HG02678 (cell line): ENCODE measurements around the gene SLC7A14.

Experiments used
- ATAC-seq: cut with Tn5 transposase; IDR thresholded peaks from one replicate; pipeline ENCODE4 v1.9.1; 2021; ENCODE audit warnings: mild to moderate bottlenecking, moderate library complexity; ENCODE audit not compliant: unreplicated experiment

SLC7A14 gene

DNA sequence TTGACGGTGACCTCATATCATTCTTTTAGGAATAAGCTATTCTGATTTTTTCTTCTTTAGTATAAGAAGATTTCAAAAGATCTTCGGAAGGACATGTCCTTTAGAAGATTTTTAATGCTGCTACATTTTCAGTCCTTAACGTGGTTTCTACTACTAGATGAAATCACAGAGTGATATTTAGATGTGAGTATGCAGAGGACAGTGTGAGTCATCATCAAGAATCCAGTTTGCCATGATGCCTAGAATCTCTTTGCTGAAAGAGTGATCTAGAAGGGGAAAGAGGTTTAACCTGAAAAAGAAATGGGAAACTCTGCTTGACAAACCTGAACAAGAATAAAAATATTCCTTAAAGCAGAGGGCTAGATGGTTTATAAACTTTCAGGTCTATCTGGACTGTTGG lies 43.2 kb downstream of the SLC7A14 start:
- ATAC-seq = no peak

DNA sequence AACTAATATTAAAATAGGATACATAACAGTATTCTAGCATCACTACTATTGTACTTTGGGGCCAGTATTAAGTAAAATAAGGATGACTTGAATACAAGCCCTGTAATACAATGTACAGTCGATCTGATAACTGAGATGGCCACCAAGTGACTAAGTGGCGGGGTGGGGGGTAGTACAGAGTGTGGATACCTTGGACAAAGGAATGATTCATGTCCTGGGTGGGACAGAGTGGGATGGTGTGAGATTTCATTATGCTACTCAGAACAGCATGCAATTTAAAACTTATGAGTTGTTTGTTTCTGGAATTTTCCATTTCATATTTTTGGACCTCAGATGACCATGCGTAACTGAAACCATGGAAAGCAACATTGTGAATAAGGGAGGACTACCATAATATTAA lies 46.0 kb downstream of the SLC7A14 start:
- ATAC-seq = no peak

DNA sequence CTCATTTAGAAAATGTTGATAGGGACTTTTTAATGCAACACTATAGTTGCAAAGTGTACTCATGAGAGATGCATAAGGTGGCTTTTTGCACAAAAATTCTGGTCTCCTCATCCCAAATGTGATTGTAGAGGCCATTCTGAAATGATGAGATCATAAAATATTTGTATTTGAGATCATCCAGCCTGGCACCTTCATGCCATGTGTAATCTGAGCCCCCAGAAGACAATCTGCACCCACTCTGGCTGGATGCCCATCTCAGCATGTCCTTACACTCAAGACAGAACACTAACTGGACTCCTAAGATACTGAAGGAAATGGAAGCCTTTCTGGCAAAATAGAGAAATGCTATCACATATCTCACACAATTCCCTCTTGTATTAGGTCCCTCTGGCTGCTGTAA lies 49.2 kb downstream of the SLC7A14 start:
- no peak for ATAC-seq

DNA sequence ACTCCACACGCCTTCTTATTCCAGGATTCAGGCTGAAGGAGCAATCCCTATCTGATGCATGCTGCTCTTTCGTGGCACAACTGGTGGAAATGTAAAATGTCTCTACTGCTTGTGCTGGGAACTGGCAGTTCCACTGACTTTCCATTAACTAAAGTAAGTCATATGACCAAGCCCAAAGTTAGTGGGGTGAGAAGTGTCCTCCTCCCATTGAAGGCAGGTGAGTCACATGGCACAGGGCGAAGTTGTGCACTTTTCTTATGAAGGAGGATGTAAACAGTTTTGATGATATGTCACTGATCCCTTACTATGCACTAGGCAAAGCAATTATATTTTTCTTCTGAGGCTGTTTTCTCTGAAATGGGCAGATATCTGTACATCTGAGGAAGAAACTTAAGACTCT lies 51.6 kb downstream of the SLC7A14 start:
- ATAC-seq = no peak

DNA sequence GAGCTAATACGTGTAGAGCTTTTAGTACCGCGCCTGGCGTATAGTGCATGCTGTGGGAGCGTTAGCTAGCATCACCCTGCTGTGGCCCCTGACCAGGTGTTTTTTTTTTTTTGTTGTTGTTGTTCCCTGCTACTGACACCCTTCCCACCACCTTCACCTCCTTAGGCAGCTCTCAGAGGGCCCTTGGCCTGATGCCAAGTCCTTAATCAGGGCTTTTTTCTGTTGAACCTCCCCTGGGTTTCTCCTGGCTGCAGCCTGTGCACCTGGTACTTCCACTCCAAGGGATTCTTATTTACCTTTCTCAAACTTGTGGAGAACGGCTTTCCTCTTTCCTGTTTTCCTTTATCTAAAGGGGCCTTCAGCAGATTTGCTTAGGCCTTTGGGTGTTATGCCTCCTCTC lies 53.3 kb downstream of the SLC7A14 start:
- ATAC-seq = no peak

DNA sequence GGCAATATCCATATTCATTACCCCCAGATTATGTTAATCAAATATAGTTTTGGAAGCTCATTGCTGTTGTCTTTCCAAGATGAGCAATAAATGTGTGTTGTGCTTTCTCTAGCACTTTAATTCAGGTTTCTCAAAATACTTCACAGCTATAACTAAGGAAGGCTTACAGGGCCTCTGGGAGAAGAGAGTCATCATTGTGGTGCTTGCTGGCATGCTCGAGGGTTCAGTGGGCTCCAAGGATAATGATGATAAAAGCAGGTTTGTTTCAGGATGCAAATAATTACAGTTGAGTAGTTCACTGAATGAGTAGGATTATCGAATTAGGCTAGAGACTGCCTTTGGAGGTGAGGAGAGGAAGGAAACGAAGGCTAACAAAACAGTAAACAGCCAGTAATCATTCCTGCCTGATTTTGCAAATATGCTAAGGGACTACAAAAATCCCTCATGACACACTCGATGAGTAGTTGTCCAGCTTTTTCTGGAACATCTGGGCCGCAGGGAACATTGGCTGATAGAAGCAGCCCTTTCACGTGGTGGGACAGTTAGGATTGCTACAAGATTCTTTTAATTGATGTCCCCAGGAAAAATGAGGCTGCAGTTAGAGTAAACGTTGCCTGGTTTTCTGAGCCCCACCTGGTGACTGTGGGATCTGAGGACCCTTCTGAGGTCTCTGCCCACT lies 54.1 kb downstream of the SLC7A14 start:
- ATAC-seq = no peak

DNA sequence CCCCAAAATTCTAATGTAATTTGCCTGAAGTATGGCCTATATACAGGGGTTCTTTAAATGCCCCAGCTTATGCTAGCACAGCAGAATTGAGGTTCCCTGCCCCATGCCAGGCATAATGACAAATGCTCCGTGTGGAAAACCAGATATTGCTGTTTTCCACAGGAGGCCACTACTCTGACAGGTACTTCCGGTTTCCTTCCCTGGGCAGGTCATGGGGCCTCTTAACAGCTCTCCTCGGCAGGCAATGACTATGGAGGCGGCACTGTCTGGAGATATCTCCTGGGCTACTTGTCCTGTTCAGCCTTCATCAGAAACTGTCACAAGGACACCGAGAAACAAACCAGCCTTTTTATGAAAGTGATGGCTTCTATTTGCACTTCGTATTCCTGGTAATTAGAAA lies 54.8 kb downstream of the SLC7A14 start:
- ATAC-seq = no peak

DNA sequence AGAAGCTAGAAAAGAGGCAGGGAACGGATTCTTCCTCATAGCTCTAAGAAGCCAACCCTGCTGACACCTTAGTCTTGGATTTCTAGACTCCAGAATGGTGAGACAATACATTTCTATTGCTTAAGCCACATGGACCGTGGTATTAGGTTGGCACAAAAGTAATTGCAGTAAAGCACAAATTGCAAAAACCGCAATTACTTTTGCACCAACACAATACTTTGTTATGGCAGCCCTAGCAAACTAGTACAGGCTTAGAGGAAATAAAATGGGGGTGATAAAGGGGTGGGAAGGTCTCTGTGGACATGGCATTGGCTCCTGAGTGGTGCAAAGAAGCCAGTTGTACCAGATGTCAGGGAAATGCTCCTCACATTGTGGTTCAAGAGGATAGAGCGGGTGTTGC lies 56.0 kb downstream of the SLC7A14 start:
- no peak for ATAC-seq

DNA sequence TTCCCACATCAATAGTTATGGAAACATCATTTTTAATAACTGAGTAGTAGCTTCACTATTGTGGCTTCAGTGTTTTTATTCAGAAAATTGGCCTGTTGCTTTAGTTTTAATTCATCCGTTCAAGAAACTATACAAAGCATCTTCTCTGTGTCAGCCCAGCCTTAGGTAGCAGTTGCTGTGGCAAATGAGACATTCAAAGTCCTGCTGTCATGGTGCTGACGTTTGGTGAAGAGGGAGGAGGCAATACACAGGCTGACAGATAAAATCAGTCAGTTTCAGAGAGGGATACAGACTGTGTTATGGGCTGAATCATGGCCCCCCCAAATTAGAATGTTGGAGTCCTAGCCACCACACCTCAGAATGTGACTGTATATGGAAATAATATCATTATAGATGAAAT lies 56.5 kb downstream of the SLC7A14 start:
- ATAC-seq = no peak

DNA sequence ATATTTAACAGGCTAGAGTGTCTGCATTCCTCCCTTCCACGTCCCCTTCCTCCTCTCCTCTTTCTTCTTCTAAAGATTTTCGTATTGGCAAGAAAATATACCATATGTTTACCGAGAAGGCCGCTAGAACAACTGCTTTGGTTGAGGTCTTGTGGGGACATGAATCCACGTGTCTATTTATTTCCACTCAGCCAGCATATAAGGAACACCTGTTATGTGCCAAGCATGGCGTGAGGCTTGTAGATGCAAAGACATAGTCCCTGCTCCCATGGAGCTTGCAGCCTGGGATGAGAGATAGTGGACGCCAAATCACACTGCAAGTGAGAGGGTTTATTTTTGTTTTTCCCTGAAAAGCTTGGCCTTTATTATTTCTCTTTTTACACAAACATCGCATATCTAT lies 57.1 kb downstream of the SLC7A14 start:
- no peak for ATAC-seq

DNA sequence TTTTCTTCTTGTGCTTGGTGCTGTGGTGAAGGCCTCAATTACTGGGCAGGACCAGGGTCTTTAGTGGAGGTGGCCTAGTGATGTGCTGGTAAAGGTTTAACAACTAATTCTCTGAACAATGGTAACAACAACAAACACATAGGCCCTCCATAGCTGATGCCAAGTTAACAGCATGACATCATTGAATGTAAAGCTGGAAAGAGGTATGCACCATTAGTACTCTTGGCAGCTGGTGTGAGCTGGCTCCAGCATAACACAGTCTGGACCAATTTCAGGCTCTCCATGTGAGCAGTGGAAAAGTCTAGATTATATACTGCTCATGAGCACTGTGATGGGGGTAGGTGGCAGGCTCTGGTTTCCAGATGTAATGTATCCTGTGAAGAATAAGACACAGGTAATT lies 61.8 kb downstream of the SLC7A14 start:
- ATAC-seq = no peak

DNA sequence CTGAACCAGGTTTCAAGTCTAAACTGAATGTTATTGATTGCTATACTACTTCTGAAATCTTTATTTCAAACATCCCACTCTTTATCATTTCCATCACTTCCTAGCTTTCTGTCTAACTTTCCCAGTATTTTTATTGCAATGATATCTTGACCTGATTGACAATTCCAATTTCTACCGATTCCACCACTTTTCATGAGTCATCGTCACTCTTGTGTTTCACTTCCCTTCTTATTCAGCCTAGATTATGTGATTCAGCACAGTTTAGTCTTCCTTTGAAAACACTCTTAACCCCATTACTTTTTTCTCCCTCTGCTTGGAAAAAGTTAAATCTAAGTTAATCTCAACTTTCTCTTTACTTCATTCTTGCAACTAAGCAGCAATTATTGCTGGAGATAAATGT lies 62.6 kb downstream of the SLC7A14 start:
- ATAC-seq = no peak

DNA sequence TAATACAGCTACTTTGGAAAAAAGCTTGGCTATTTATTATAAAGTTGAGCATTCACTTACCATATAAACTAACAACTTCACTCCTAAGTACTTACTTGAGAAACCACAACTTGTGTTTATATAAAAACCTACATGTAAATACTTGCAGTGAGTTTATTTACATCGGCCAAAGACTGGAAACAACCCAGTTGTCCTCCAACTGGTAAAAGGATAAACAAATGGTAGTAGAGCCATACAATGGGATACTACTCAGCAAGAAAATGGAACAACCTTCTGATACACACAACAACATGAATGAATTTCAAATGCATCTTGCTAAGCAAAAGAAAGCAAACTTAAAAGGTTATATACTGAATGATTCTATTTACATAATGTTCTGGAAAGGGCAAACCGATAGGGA lies 63.7 kb downstream of the SLC7A14 start:
- ATAC-seq = no peak

DNA sequence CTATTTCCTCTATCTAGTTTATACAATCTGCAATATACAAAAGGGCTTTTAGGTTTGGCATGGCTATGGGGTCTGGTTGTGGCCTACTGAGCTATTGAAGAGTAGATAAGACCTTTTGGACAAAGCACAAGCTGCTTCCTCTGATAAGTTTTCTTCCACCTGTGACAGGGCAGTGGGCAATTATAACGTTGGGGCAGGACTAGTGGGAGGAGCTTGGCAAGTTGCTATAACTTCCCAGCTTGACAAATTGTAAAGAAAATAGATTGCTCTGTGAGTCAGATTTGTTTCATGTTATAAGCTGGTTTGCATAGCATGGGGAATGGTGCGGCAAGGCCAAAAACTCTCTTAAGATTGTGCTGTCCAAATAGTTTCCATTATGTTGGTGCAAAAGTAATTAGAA lies 64.9 kb downstream of the SLC7A14 start:
- ATAC-seq = no peak

DNA sequence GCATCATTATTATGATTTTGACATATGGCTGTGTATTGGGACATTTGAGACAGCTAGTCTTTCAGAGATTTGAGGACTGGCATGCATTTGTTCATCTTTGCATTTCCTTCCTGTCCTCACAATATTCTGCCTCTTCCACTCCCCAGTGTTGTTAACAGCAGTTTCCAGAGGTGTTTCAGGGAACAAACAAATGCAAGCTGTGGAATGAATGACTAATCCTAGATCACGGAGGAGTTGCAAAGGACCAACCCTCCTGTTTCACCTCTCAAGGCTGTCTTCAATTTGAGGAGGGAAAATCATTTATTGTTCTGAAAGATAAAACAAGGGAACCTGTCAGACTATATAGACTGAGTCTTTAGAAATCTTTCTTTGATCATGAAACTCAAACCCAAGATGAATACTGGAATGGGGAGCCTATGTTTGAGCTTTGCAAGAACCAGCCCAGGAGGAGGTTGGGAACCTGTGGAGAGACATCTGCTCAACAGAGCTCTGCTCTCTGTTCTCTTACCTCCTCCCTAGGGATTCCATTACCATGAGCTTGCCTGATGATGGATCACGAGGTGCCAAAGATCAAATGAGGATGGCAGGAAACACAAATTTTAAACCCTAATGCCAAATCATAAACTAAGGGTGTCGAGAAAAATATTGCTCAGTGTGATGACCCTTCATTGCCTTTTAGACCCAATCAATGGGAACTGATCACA lies 68.5 kb downstream of the SLC7A14 start:
- ATAC-seq = no peak

DNA sequence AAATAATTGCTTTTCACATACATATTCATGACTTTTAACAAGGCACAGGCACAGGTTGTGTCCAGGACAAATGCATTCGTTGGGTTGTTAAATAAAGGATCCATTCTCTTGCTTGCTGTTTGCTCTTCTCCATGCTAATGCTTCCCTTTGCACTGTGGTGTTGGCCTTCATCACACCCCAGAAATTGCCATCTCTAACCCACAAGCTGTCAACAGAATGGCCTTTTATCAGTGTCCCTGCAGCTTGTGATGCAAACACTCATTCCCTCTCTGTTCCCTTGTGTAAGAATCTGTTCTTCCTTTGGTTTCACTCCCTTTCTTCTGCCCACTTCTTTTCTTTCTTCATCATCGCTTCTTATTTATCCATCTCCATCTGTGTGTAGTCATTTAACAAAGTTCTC lies 72.2 kb downstream of the SLC7A14 start:
- no peak for ATAC-seq

DNA sequence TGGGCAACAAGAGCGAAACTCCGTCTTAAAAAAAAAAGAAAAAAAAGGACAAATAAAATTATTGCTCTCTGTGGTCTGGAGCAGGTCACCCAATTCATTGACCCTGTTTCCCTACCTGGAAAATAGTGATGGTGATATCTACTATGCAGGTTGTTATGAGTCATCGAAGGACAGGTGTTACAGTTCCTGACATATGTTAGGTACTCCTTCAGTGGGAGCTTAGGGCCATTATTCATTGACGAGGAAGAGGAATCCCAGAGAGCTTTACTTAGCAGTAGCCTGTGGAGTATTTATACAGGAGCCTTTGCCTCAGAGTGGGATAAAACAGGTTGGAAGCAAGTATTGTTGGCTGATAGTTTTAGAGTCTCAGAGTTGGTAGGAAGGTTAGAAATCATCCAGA lies 74.5 kb downstream of the SLC7A14 start:
- ATAC-seq = no peak

DNA sequence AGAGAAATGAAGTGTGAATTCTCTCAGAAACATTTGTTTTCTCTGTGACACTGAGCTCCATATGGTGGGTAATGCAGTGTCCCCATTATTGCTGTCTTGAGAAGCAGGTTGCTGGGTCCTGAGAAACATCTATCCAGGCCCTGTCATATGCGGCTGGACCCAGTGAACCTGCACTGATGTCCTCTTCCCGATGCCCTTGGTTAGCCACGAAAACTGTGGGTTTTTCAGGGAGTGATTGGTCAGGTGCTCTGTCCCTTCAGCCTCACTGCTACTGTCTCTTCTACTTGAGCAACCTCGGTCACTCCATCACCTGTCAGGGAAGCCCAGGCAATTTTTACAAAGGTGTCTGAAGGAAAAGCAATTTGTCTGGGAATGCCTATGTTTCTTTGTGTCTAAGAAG lies 77.0 kb downstream of the SLC7A14 start:
- ATAC-seq = no peak

DNA sequence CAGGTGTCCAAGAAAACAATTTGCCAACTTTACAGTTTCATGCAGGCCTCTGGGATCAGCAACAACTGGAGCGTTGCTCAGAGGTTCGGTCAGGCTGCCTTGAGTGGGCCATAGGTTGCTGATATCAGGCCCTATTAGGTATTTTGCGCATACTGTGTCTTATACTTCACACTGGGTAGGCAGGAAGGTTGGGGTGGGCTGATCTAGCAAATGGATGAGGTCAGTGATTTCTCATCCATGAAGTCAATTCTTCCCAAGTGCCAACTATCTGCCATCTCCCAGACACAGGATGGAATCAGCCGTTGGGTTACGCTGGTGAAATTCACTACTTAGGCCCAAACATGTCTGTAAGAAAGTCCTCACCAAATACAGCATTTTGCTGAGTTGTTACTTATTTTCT lies 77.6 kb downstream of the SLC7A14 start:
- no peak for ATAC-seq

DNA sequence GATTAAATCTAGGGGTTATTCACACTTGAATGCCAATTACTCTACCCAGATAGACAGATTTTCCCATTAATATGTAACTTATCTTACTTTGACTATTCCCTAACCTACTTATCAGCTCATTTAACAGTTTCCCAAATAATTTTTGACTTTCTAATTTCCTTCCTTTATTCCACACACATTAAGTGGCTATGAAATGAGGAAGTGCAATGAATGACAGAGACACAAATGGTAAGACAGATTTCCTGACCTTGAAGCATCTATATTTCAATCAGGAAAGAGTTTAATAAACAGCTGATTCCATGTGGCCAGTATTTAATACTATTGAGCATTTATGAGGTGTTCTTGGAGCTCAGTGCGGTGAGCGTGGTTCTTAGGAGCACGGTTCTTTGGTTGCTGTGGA lies 78.8 kb downstream of the SLC7A14 start:
- no peak for ATAC-seq

DNA sequence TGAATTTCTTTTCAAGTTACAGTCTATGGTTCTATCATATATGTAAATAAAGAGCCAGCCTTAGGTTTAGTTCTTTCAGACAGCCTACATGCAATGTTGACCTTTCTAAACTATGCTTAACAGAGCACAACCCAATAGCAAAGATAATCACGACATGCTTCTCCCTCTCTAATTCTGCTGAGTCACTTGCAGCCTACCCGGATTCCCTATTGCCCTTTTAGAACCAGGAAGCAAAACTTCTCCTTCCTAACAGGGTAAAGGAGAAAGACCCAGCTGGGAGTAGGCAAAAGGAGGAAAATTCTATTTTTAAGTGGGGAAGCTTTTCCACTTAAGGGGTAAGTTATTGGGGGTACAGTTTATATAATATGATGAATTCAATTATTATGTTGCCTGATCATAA lies 79.3 kb downstream of the SLC7A14 start:
- no peak for ATAC-seq

DNA sequence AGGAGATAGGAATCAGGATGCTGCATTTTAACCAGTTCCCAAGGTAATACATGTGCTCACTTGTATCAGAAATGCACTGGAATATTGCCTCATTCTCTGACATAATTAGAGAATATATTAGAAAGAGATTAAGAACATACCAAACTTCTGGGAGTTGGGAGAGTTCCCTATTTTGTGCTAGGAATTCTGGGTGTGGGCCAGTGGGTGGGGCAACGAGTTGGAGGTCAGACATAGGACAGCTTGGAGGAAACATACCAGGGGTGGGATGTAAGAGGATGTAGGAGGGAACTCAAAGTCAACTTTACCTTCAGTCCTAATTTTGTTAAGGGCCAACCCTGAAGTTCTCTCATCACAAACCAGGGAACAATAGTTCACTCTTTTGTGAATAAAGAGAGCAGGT lies 83.6 kb downstream of the SLC7A14 start:
- ATAC-seq = no peak

DNA sequence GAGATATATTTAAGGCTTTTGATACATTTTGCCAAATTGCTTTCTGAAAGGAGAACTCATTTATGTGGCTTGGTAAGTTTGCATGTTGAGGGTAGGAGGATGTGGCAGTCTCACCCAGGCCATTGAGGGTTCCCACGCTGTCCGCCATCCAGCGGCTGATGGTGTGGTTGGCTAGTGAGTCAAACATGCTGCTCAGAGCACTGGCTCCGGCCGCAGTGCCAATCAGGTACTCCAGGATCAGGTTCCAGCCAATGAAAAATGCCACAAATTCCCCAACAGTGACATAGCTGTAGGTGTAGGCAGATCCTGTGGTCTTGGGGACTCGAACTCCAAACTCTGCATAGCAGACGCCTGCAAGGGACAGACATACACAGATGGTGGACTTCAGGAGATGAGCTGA lies 84.9 kb downstream of the SLC7A14 start:
- no peak for ATAC-seq
